ENCODE data around the gene PMM2. TPM values are rescaled to one million over a fixed set of nuclear protein-coding genes. Genes with fewer than 3 reads are reported as not detected.

Gene PMM2
- total RNA-seq, 2 experiments from 2014 or later = 32.7 to 34.3 TPM

- ATAC-seq (peak; percentile 24), DNase-seq (no peak)
- intact Hi-C loops (cut with micrococcal nuclease) = no loop called here
- no peaks in the 10 kb centered on the region for H3K9me3 Mint-ChIP-seq
- no peak overlapping the region for H3K4me3 Mint-ChIP-seq
- peaks cover 52% of the 10 kb centered on the region for H3K36me3 Mint-ChIP-seq (ENCODE audit: low read depth)
- H3K27me3 Mint-ChIP-seq = no peaks in the 10 kb centered on the region
- peak overlapping the region; percentile 82 for H3K27ac Mint-ChIP-seq
- peaks cover 3% of the 10 kb centered on the region for H3K4me1 Mint-ChIP-seq (ENCODE audit: low read depth)
- TF ChIP-seq, protein P1, sequence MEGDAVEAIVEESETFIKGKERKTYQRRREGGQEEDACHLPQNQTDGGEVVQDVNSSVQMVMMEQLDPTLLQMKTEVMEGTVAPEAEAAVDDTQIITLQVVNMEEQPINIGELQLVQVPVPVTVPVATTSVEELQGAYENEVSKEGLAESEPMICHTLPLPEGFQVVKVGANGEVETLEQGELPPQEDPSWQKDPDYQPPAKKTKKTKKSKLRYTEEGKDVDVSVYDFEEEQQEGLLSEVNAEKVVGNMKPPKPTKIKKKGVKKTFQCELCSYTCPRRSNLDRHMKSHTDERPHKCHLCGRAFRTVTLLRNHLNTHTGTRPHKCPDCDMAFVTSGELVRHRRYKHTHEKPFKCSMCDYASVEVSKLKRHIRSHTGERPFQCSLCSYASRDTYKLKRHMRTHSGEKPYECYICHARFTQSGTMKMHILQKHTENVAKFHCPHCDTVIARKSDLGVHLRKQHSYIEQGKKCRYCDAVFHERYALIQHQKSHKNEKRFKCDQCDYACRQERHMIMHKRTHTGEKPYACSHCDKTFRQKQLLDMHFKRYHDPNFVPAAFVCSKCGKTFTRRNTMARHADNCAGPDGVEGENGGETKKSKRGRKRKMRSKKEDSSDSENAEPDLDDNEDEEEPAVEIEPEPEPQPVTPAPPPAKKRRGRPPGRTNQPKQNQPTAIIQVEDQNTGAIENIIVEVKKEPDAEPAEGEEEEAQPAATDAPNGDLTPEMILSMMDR (IDR thresholded peaks at IDR 0.05) = no peak
- ChIA-PET POLR2A (interaction anchor here (1.0 kb wide), 1 partner anchor 20 kb away, joined by 4 read pairs; no protein-coding TSS in a partner anchor), CTCF (interaction anchor here (1.4 to 6.7 kb wide), 3 partner anchors 12 to 235 kb away, joined by 3 to 39 read pairs (median 13); no protein-coding TSS in a partner anchor)
Measured at GRCh38 chr16:8892101-8892575, 94.5 kb downstream of the PMM2 start.

- Mint-ChIP-seq H3K27ac (peak overlapping the region; percentile 65), H3K4me3 (no peak overlapping the region), H3K27me3 (no peaks in the 10 kb centered on the region), H3K4me1 (ENCODE audit: low read depth) (peaks cover 3% of the 10 kb centered on the region), H3K9me3 (no peaks in the 10 kb centered on the region), H3K36me3 (ENCODE audit: low read depth) (peaks cover 59% of the 10 kb centered on the region)
- ATAC-seq (no peak), DNase-seq (no peak)
- POLR2A ChIA-PET = interaction anchor here (0.5 to 0.6 kb wide), 2 partner anchors 10 to 203 kb away, joined by 3 read pairs; no protein-coding TSS in a partner anchor
- TF ChIP-seq, protein P1 (IDR thresholded peaks at IDR 0.05) = no peak
- intact Hi-C loops (cut with micrococcal nuclease) = no loop called here
- CTCF ChIA-PET = interaction anchor here (6.7 kb wide), 1 partner anchor 14 kb away, joined by 39 read pairs; no protein-coding TSS in a partner anchor
Measured at GRCh38 chr16:8893426-8893825, 95.8 kb downstream of the PMM2 start.

DNA sequence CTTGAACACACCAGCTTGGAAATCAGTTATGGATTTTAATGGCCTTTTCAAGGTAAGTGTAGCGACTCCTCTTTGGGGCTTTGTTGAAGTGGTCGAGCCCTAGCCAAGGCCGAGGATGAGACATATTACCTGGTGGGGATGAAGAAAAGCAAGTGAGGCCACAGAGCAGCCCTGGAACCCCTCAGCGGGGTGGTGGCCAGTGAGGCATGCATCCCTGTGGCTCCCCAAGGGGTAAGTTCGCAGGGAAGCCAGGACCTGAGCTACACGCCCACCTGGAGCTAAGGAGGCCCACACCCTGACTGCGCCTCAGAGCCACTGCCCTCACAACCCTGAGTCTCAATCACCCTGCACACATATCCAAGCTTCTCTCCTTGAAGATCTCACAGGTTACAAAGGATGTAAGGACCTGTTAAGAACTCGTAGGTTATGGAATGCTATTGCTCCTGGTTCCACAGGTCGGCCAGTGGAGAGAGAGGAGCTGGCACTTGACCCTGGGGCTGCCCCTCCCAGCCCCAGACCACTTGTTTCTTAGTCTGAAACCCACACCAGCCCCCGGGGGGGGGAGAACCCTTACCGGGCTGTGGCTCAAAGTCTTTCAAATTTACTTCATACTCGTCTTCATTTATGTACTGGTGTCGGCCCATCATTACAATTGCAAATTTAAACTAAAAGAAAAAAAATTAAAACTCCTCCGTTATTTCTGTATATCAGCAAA is 96.5 kb downstream of the PMM2 start:
- H3K4me1 Mint-ChIP-seq (ENCODE audit: low read depth) = peaks cover 3% of the 10 kb centered on the region
- ChIA-PET POLR2A (interaction anchor here (0.6 kb wide), 1 partner anchor 202 kb away, joined by 3 read pairs; no protein-coding TSS in a partner anchor), CTCF (interaction anchor here (0.6 to 6.7 kb wide), 2 partner anchors 14 to 145 kb away, joined by 3 to 39 read pairs; no protein-coding TSS in a partner anchor)
- TF ChIP-seq, protein P1 (IDR thresholded peaks at IDR 0.05) = no peak
- no peaks in the 10 kb centered on the region for H3K9me3 Mint-ChIP-seq
- H3K4me3 Mint-ChIP-seq = no peak overlapping the region
- intact Hi-C loops (cut with micrococcal nuclease) = no loop called here
- H3K27ac Mint-ChIP-seq = no peak overlapping the region
- H3K27me3 Mint-ChIP-seq = no peaks in the 10 kb centered on the region
- peaks cover 62% of the 10 kb centered on the region for H3K36me3 Mint-ChIP-seq (ENCODE audit: low read depth)
- ATAC-seq (no peak), DNase-seq (no peak)

DNA sequence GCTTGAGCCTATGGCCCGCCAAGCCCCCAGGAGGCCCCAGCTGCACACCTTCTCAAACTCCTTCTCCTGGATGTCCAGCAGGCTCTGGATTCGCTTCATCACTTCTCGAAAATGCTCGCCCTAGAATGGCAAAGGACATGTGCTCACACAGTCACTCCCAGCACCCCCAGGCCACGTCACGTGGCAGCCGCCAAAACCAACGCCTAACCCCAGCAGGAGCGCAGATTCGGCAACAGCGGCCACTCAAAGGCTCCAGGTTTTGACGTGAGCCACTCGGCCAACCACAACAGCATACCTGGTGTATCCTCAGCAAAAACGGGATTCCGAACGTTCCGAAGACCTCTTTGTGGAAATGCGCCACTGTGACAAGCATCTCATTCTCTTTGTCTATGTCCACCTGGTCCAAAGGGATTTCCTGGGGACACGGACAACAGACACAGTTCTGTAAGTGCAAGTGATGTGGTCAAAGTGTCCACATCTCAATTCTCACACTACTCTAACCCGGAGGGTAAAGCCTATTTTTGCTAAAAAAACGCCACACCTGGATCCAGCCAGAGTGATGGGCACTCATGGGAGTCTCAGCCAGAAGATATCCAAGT is 97.2 kb downstream of the PMM2 start:
- DNase-seq (no peak), ATAC-seq (no peak)
- Mint-ChIP-seq H3K9me3 (no peaks in the 10 kb centered on the region), H3K27ac (no peak overlapping the region), H3K4me1 (ENCODE audit: low read depth) (peaks cover 3% of the 10 kb centered on the region), H3K27me3 (no peaks in the 10 kb centered on the region), H3K36me3 (ENCODE audit: low read depth) (peaks cover 69% of the 10 kb centered on the region), H3K4me3 (no peak overlapping the region)
- CTCF ChIA-PET = interaction anchor here (1.3 to 1.4 kb wide), 2 partner anchors 14 to 41 kb away, joined by 4 to 8 read pairs; no protein-coding TSS in a partner anchor
- TF ChIP-seq, protein P1 (IDR thresholded peaks at IDR 0.05) = no peak
- intact Hi-C loops (cut with micrococcal nuclease) = no loop called here
- POLR2A ChIA-PET = no interaction called here

Data from activated CD8-positive, alpha-beta T cell treated with anti-CD3 and anti-CD28 coated beads for 36 hours (primary cell).